Fibroblast of lung (primary cell): ENCODE data around the gene PARP8. TPM values are rescaled to one million over a fixed set of nuclear protein-coding genes. Genes with fewer than 3 reads are reported as not detected.

Experiments
- DNase-seq, 2 donors: peaks; one replicate each; pipeline versions ENCODE4 v3.0.0 to v3.0.0-alpha.2; 2010; ENCODE audit warnings: low read depth in 2 of 2
- H2AFZ ChIP-seq: 2 replicates; pipeline ENCODE4 v1.5.1; 2012; ENCODE audit warnings: low read length, control low read depth, inconsistent platforms
- H3K27ac ChIP-seq: 2 replicates; pipeline ENCODE4 v1.5.1; 2011; ENCODE audit warnings: low read length, control low read depth; ENCODE audit not compliant: insufficient read depth
- H3K27me3 ChIP-seq: 2 replicates; pipeline ENCODE4 v1.5.1; 2011; ENCODE audit warnings: mild to moderate bottlenecking, low read length; ENCODE audit not compliant: control insufficient read depth, insufficient read depth
- H3K36me3 ChIP-seq: 2 replicates; pipeline ENCODE4 v1.5.1; 2011; ENCODE audit warnings: low read length; ENCODE audit not compliant: control insufficient read depth, insufficient read depth
- H3K4me1 ChIP-seq: 2 replicates; pipeline ENCODE4 v1.5.1; 2011; ENCODE audit warnings: low read length; ENCODE audit not compliant: control insufficient read depth, insufficient read depth; ENCODE audit errors: extremely low read depth
- H3K4me2 ChIP-seq: 2 replicates; pipeline ENCODE4 v1.5.1; 2011; ENCODE audit warnings: low read length, control low read depth; ENCODE audit not compliant: insufficient read depth; ENCODE audit errors: extremely low read depth
- H3K4me3 ChIP-seq, 4 experiments: fragments of 200-600 bp in 1 of 4; sonication (generic) in 1 of 4; replicated peaks in 1 of 4; 2 replicates each; pipeline ENCODE4 v1.5.1; 2011 to 2016; ENCODE audit warnings: low read length in 4 of 4, low read depth in 3 of 4, mild to moderate bottlenecking in 3 of 4, control low read depth in 2 of 4, inconsistent platforms in 1 of 4, mixed read lengths in 1 of 4; ENCODE audit not compliant: insufficient read depth in 1 of 4; ENCODE audit errors: control extremely low read depth in 1 of 4
- H3K79me2 ChIP-seq: 2 replicates; pipeline ENCODE4 v1.5.1; 2012; ENCODE audit warnings: mild to moderate bottlenecking, low read length, inconsistent platforms; ENCODE audit not compliant: control insufficient read depth, insufficient read depth
- H3K9ac ChIP-seq: 2 replicates; pipeline ENCODE4 v1.5.1; 2011; ENCODE audit warnings: mild to moderate bottlenecking, low read length, control low read depth; ENCODE audit not compliant: insufficient read depth
- H3K9me3 ChIP-seq: 2 replicates; pipeline ENCODE4 v1.5.1; 2012; ENCODE audit warnings: low read depth, low read length; ENCODE audit not compliant: control insufficient read depth, insufficient read depth
- H4K20me1 ChIP-seq: 2 replicates; pipeline ENCODE4 v1.5.1; 2011; ENCODE audit warnings: low read length; ENCODE audit not compliant: control insufficient read depth, insufficient read depth; ENCODE audit errors: extremely low read depth
- EZH2 ChIP-seq: IDR thresholded peaks from 2 replicates; pipeline ENCODE4 v1.5.1; 2012; ENCODE audit warnings: low read length, control low read depth, mild to moderate bottlenecking; ENCODE audit errors: missing control alignments
- polyA plus RNA-seq, 2 donors: library from polyadenylated mRNA; depleted of rRNA in 1 of 2; stranded (reverse) in 1 of 2; unstranded in 1 of 2; fragments of >200 nt; gene quantifications; 2 replicates each; pipeline ENCODE4 v1.2.1, GENCODE V29; 2011 to 2012; ENCODE audit warnings: missing spikeins in 1 of 2
- total RNA-seq: library from RNA; depleted of rRNA; stranded (reverse); fragments of >200 nt; gene quantifications from 2 replicates; pipeline ENCODE4 v1.2.1, GENCODE V29; 2014
- TF ChIP-seq, protein P1 (sequence below), 2 donors: IDR thresholded peaks in 1 of 2; conservative IDR thresholded peaks in 1 of 2; 1 replicate in 1 of 2; 2 replicates in 1 of 2; pipeline ENCODE4 v1.5.1; 2011 to 2012; ENCODE audit warnings: low read length in 2 of 2, control low read depth in 1 of 2, inconsistent platforms in 1 of 2, low read depth in 1 of 2, mild to moderate bottlenecking in 1 of 2

Gene PARP8
- total and polyA plus RNA-seq, 2 donors (not counting 1 experiment from before 2014, with no cell fraction given), result 13.8 to 24.6 TPM

DNA sequence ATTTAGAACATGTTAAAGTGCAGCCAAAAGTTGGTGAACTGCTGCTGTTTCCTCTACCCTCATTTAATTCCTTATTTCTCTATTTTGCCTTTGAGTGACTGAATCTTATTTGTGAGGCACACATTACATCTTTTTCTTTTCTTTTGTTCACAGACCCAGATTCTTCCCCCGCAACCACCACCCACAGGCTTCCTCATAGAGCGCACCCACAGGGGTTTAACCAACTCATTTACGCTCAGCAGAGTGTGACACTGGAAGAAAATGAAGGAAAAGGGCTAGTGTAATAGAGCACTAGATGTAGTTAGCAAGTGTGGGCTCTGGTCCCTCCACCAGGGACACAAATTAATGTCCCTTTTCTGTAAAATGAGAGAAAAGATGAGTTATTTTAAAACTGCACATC is 200.7 kb downstream of the PARP8 start:
- TF ChIP-seq, protein P1, sequence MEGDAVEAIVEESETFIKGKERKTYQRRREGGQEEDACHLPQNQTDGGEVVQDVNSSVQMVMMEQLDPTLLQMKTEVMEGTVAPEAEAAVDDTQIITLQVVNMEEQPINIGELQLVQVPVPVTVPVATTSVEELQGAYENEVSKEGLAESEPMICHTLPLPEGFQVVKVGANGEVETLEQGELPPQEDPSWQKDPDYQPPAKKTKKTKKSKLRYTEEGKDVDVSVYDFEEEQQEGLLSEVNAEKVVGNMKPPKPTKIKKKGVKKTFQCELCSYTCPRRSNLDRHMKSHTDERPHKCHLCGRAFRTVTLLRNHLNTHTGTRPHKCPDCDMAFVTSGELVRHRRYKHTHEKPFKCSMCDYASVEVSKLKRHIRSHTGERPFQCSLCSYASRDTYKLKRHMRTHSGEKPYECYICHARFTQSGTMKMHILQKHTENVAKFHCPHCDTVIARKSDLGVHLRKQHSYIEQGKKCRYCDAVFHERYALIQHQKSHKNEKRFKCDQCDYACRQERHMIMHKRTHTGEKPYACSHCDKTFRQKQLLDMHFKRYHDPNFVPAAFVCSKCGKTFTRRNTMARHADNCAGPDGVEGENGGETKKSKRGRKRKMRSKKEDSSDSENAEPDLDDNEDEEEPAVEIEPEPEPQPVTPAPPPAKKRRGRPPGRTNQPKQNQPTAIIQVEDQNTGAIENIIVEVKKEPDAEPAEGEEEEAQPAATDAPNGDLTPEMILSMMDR (conservative IDR thresholded peaks at IDR 0.05 in 1 of 2, IDR thresholded peaks at IDR 0.05 in 1 of 2; ENCODE audit: low read depth in 1 of 2, low read length in 2 of 2), result no peak
- TF ChIP-seq EZH2, result no peak
- DNase-seq, result no peak
- no peaks in the 10 kb centered on the region for H3K27me3 ChIP-seq

DNA sequence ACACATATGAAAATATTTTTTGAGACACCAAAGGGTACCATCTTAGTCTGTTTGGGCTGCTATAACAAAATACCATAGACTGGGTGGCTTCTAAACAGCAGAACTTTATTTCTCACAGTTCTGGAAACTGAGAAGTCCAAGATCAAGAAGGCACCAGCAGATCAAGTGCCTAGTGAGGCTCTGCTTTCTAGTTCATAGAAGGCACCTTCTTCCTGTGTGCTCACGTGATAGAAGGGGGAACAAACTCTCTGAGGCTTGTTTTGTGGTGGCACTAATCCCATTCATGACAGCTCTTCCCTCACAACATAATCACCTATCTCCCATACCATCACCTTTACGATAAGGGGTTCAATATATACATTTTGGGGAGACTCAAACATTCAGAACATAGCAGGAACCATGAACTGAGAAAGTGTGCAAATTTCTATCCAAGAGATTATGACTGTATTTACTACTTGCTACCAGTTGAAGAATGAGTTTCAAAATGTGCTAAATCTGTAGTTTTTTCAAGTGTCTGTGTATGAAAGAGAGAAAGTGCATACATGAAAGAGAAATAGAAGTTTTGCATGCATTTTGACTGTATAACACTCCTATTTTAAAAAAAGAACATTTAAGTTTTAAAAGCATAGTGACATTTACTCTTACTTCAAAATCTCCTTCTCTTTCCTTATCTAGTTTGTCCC is 207.3 kb downstream of the PARP8 start:
- TF ChIP-seq, protein P1 (conservative IDR thresholded peaks at IDR 0.05 in 1 of 2, IDR thresholded peaks at IDR 0.05 in 1 of 2; ENCODE audit: low read depth in 1 of 2, low read length in 2 of 2), result no peak
- no peak for TF ChIP-seq EZH2
- DNase-seq, result no peak
- Histone ChIP-seq H3K27me3 (no peaks in the 10 kb centered on the region), H3K4me1 (no peaks in the 10 kb centered on the region), H3K79me2 (no peaks in the 10 kb centered on the region), H3K36me3 (no peaks in the 10 kb centered on the region), H3K9me3 (no peaks in the 10 kb centered on the region), H3K4me2 (no peak overlapping the region), H2AFZ (no peak overlapping the region), H3K9ac (no peak overlapping the region), H3K4me3 (no peak overlapping the region), H3K27ac (no peak overlapping the region), H4K20me1 (no peaks in the 10 kb centered on the region)

More for the DNA sequence above, 200.7 kb downstream of the PARP8 start:
- Histone ChIP-seq H3K4me2 (no peak overlapping the region), H3K36me3 (no peaks in the 10 kb centered on the region), H3K27ac (no peak overlapping the region), H4K20me1 (no peaks in the 10 kb centered on the region), H2AFZ (no peak overlapping the region), H3K9ac (no peak overlapping the region), H3K9me3 (no peaks in the 10 kb centered on the region), H3K79me2 (no peaks in the 10 kb centered on the region), H3K4me3 (no peak overlapping the region), H3K4me1 (no peaks in the 10 kb centered on the region)

DNA sequence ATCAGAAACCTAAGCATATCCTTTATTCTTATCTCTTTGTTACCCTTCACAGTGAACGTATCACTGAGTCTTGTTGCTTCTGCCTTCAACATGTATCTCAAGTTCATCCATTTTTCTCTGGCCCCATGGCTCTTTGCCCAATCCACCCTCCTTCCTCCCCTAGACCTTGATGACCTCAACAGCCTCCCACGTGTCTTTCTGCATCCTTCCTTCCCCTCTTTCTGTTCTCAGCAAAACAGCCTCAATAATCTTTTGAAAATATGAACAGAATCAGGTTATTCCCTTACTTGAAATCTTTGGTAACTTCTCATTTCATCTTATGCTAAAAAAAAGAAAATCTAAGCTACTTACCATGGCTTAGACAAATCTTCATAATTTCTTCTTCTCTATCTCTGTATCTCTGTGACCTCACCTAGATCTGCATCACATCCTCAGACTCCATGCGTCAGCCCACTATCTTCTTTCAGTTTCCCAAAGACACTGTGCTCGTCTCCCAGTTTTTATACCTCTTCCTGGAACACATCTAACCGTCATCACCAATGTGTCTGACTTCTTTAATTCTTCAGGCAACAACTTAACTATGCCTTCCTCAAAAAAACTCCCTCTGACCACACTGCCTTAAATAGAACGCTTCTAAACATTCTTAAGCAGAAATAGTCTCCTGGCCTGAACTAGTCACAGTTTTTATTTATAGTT is 208.0 kb downstream of the PARP8 start:
- no peaks in the 10 kb centered on the region for H3K27me3 ChIP-seq
- no peaks in the 10 kb centered on the region for H3K9me3 ChIP-seq
- no peaks in the 10 kb centered on the region for H4K20me1 ChIP-seq
- no peak overlapping the region for H2AFZ ChIP-seq
- H3K4me2 ChIP-seq, result no peak overlapping the region
- no peak for DNase-seq
- no peaks in the 10 kb centered on the region for H3K79me2 ChIP-seq
- H3K4me1 ChIP-seq, result no peaks in the 10 kb centered on the region
- H3K4me3 ChIP-seq, result no peak overlapping the region
- TF ChIP-seq EZH2, result no peak
- H3K36me3 ChIP-seq, result no peaks in the 10 kb centered on the region
- no peak overlapping the region for H3K9ac ChIP-seq
- H3K27ac ChIP-seq, result no peak overlapping the region
